Stimulated activated CD4-positive, alpha-beta T cell treated with anti-CD3 and anti-CD28 coated beads, TNF-alpha, amount 100 ng/mL, for 4 hours (primary cell): ENCODE data around the gene SLC9A6.
"Not testable (repeated sequence)": the region's sequence is repeated elsewhere in the genome, so short reads cannot be mapped to it uniquely, and the experiment has no call there.

Experiments used
- DNase-seq, 3 experiments: peaks; one replicate each; pipeline ENCODE4 v3.0.0-alpha.2; 2020; ENCODE audit warnings: low read depth in 3 of 3

The SLC9A6 gene

DNA sequence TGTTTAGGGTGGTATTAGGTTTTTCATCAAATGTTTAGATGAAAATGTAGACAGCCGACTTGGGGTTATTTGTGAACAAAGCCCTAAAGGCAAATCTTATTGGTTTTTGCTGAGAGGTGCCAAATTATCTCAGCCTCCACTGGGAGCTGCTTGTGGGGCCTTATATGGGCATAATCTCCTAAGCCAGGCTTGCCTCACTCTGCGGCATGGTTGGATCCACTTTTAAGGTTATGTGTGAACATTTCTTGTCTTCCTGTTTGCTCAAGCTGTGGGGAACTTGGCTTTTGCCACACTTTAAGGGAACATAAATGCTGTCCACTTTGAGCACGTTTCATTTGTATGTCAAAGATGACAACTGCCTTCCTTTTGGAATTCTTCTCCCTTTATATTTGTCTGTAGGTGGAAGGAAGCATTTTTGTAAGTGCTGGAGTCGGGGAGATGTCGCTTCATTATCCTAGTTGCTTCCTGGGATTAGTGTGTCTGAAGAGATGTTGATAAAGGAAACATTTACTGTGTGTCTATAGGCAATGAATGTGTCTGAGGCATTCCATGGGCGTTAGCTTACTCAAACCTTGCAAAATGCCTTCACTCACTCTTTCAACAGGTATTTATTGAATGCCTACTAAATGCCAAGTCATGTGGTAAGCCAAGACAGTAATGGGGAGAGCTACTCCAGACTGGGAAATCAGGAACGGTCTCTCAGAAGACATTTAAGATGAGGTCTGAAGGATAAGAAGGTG, 78.3 kb downstream of the SLC9A6 start:
- no peak for DNase-seq

DNA sequence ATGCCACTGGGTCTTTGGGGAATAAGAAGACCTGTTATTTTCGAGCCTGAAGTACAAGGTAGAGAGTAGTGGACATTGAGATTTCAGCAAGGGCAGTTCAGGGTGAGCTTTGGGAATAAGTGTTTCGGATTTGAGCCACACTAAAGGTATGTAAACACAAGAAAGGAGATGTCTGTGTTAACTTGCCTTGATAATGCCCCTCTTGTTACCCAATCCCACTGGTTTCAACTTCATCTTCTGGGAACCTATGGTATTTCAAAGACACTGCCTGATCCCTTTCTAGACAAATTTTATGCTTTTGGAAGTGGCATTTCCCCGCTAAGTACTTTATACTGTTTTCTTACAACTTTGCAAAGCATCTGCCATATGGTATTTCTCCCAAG, 79.4 kb downstream of the SLC9A6 start:
- DNase-seq: no peak

DNA sequence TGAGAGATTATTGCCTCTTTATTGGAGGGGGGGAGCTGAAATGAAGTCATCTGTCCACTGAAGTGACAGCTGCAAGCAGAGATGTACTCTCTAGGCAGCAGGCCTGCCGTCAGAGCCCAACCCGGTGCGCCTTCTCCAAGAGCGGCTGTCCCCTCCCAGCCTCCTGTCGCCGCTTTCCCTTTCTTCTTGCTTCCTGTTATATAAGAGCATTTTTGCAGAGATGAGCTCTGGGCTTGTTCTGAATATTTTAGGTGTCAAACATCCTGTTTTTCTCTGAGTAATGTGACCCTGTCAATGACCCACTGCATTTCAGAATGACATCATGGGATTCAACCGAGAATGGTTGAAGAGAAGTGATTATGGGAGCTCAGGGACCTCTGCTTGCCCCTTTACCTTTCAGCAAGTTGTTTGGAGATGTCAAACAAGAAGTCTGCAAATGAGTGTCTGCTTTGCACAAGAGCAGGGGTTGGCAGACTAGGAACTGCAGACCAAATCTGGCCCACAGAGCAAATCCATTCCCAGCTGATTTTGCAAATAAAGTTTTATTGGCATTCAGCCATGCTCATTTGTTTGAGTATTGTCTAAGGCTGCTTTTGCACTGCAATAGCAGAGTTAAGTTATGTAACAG, 79.9 kb downstream of the SLC9A6 start:
- peak in 1 of 3 experiments; percentile 1 for DNase-seq

DNA sequence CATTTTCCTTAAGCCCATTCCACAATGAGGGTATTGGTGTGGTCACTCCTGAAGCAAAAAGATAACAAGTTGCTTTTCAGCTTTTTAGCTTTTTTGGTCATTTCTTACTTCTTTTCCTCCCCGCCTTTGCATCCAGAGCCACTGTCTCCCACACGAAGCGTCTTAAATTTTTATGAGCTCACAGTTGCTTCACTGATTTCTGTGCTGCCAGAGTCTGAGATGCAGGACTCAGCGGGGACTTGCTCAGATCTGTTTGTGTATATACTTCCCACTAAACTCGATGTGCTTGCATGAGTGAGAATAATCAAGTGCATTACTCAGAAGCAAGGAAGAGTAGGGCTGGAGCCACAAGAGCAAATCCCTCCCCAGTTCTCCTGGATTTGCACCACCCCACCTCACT, 81.9 kb downstream of the SLC9A6 start:
- DNase-seq: no peak

DNA sequence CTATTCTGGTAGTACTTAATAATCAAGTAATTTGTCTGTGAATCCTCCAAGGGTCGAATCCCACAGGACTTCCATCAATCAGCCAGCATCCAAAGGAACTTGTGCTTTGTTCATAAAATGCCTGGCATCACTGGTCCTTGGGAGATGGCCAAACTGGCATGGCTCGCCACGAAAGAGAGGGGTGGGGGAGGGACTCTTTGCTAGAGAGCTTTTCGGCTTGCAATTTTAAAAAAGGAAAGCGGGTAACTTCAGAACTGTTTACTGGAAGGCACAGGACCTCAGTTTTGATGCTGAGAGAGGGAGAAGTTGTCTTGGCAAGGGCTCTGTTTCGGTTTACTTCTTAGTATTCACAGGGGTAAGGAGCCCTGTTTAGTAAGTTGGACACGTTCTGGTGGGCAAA, 82.7 kb downstream of the SLC9A6 start:
- no peak for DNase-seq

DNA sequence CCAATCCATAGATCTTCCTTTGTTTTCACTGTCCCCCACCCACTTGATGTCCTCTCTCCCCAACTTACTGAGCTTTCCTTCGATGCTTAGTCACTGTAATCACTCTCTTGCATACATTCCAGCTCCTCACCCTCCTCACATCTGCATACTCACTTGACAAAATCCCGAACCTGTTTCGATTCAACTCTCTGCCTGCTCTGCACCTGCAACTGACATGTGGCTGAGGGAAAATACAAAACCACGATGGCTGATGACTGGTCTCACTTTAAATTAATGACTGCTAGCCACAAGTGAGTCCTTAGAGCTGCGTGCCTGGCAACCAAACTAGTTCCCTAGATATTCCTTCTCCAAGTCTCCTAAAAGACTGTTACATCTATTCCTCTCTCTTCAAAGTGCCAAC, 91.7 kb downstream of the SLC9A6 start:
- no peak for DNase-seq

DNA sequence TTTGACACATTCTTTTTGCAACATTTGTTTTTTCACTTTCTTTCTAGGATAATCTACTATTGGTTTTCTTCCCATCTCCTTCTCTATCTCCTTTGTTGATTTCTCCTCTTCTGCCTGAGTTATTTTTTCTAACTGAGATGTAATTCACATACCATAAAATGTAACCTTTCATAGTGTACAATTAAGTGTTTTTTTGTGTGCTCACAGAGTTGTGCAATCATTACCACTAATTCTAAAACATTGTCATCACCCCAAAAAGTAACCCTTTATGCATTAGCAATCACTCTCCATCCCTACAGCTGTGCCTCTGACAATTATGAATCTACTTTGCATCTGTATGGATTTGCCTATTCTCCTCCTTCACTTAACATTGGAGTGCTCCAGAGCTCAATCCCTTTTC, 95.5 kb downstream of the SLC9A6 start:
- DNase-seq: no peak

DNA sequence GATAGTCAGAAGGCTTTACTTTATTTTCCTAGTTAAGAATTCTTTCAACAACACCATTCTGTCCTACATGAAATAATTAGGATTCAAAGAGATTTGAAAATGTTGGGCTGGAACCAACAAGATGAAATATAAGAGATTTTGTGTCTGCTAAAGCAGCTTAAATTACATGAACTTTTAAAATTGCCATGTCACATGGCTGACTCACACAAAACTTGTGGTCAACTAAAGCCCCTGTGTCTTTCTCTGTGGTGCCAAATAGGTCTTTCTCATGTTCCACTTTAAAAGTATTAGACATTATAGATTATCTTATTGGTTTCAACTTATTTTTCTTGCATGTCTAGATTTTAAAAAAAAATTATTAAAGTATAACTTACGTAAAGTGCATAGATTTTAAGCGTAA, 101.3 kb downstream of the SLC9A6 start:
- DNase-seq: no peak

DNA sequence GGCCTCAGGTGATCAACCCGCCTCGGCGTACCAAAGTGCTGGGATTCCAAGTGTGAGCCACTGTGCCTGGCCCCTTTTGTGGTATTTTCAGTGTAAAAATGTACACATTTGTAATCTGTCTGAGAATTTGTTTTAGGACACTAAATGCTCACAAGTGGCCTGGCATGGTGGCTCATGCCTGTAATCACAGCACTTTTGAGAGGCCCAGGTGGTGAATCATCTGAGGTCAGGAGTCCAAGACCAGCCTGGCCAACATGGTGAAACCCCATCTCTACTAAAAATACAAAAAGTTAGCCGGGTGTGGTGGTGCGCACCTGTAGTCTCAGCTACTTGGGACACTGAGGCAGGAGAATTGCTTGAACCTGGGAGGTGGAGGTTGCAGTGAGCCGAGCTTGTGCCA, 106.7 kb downstream of the SLC9A6 start:
- not testable (repeated sequence) for DNase-seq

DNA sequence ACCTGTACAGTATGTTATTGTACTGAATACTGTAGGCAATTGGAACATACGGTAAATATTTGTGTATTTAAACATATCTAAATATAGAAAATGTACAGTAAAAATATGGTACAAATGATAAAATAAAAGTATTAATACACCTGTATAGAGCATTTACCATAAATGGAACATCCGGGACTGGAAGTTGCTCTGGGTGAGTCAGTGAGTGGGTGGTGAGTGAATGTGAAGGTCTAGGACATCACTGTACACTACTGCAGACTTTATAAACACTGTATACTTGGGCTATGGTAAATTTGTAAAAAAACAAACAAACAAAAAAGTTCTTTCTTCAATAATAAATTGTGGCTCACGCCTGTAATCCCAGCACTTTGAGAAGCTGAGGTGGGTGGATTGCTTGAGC, 109.7 kb downstream of the SLC9A6 start:
- no peak for DNase-seq
